GM21381 (cell line): ENCODE data around the gene IL1RAPL2.
"Not testable (repeated sequence)": the region's sequence is repeated elsewhere in the genome, so short reads cannot be mapped to it uniquely, and the experiment has no call there.

ENCODE experiments used
- ATAC-seq: cut with Tn5 transposase; IDR thresholded peaks from one replicate; pipeline ENCODE4 v1.9.1; 2021; ENCODE audit warnings: mild to moderate bottlenecking, moderate library complexity; ENCODE audit not compliant: unreplicated experiment

IL1RAPL2 gene

GRCh38 chrX:105753411-105753810 lies 1187.4 kb downstream of the IL1RAPL2 start:
- no peak for ATAC-seq

GRCh38 chrX:105754286-105754964 lies 1188.4 kb downstream of the IL1RAPL2 start:
- ATAC-seq = no peak

- no peak for ATAC-seq
Observed at GRCh38 chrX:105755109-105755508, 1189.1 kb downstream of the IL1RAPL2 start.

- ATAC-seq = no peak
Observed at GRCh38 chrX:105758754-105759153, 1192.8 kb downstream of the IL1RAPL2 start.

- no peak for ATAC-seq
Observed at GRCh38 chrX:105759598-105759997, 1193.6 kb downstream of the IL1RAPL2 start.

- no peak for ATAC-seq
Observed at GRCh38 chrX:105765691-105766090, 1199.7 kb downstream of the IL1RAPL2 start.

GRCh38 chrX:105773801-105774200 lies 1207.8 kb downstream of the IL1RAPL2 start:
- ATAC-seq = no peak

GRCh38 chrX:105775679-105776078 lies 1209.7 kb downstream of the IL1RAPL2 start:
- ATAC-seq = no peak

- ATAC-seq = no peak
Observed at GRCh38 chrX:105781804-105782203, 1215.8 kb downstream of the IL1RAPL2 start.

- ATAC-seq = not testable (repeated sequence)
Observed at GRCh38 chrX:105796877-105797276, 1230.9 kb downstream of the IL1RAPL2 start.

- no peak for ATAC-seq
Observed at GRCh38 chrX:105803891-105804290, 1237.9 kb downstream of the IL1RAPL2 start.

GRCh38 chrX:105805655-105806054 lies 1239.7 kb downstream of the IL1RAPL2 start:
- not testable (repeated sequence) for ATAC-seq

GRCh38 chrX:105816517-105816916 lies 1250.5 kb downstream of the IL1RAPL2 start:
- ATAC-seq = no peak
